ENCODE results near the gene CDC25B. TPM values are rescaled to one million over a fixed set of nuclear protein-coding genes. Genes with fewer than 3 reads are reported as not detected.

CDC25B gene
- total and polyA plus RNA-seq, 2 experiments from 2014 or later = 9.7 to 59.9 TPM

DNA sequence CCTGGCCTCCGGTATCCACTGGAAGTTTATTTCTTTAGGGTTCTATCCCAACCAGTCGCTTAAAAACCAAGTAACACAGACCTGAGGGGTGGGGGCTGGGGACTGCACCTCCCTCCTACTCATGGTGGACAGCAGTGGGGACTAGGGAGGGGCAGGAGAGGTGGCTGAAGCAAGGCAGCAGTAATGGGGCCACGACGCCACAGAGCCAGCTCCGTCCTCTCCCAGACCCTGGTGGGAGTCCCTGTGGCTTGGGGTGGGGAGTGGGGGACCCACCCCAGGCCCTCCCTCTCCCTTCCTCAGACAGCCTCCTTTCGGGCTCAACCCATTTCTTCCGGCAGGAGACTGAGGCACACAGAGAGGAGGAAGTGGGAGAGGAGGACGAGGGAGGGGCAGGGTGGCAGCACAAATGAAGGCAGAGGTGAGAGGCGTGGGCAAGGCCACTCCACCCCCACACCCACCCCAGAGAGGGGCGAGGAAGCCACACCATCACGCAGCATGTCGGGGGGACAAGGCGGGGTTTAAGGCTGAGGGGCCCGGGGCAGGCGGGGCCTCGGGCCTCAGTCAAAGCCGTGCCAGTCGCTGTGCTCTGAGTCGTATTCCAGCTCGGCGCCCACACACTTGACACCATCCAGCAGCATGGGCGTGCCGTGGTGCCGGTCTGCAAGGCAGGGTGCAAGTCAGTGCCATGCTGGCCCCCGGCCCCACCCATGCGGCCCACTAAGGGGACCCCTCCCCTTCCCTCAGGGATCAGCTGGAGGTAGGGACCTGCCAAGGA is 42.4 kb upstream of the CDC25B start:
- H3K4me3 ChIP-seq = no peak overlapping the region
- no peak for DNase-seq (ENCODE audit: low read depth in 1 of 2, low spot score in 1 of 2)
- H3K9me3 ChIP-seq (ENCODE audit: low read depth) = no peaks in the 10 kb centered on the region

DNA sequence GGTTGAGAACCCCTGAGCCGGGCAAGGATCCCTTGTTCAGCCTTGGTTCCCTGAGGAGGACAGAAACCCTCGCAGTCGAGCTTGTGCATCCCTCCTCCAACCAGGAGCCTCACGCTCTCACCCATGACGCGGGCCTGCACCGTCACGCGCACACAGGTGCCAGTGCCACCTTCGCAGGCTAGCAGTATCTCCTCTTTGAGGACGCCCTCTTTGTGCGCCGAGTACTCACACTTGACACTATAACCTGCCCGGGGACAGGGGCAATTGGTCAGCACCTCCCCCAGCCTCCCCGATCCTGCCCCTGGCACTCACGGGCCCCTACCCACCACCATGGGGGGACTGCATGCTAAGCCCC is 41.9 kb upstream of the CDC25B start:
- H3K27ac ChIP-seq = no peak overlapping the region
- TF ChIP-seq, protein P1, sequence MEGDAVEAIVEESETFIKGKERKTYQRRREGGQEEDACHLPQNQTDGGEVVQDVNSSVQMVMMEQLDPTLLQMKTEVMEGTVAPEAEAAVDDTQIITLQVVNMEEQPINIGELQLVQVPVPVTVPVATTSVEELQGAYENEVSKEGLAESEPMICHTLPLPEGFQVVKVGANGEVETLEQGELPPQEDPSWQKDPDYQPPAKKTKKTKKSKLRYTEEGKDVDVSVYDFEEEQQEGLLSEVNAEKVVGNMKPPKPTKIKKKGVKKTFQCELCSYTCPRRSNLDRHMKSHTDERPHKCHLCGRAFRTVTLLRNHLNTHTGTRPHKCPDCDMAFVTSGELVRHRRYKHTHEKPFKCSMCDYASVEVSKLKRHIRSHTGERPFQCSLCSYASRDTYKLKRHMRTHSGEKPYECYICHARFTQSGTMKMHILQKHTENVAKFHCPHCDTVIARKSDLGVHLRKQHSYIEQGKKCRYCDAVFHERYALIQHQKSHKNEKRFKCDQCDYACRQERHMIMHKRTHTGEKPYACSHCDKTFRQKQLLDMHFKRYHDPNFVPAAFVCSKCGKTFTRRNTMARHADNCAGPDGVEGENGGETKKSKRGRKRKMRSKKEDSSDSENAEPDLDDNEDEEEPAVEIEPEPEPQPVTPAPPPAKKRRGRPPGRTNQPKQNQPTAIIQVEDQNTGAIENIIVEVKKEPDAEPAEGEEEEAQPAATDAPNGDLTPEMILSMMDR (IDR thresholded peaks at IDR 0.05; ENCODE audit: low read depth, low read length) = no peak
- H3K4me3 ChIP-seq = no peak overlapping the region
- no peaks in the 10 kb centered on the region for H3K4me1 ChIP-seq (ENCODE audit: low read depth)
- H3K27me3 ChIP-seq = peaks cover 37% of the 10 kb centered on the region
- no peak for DNase-seq (ENCODE audit: low read depth in 1 of 2, low spot score in 1 of 2)
- H3K9me3 ChIP-seq (ENCODE audit: low read depth) = no peaks in the 10 kb centered on the region
- no peaks in the 10 kb centered on the region for H3K36me3 ChIP-seq

More for the DNA sequence above, 42.4 kb upstream of the CDC25B start:
- Histone ChIP-seq H3K36me3 (no peaks in the 10 kb centered on the region), H3K27ac (no peak overlapping the region), H3K27me3 (peaks cover 42% of the 10 kb centered on the region), H3K4me1 (ENCODE audit: low read depth) (no peaks in the 10 kb centered on the region)
- TF ChIP-seq, protein P1 (IDR thresholded peaks at IDR 0.05; ENCODE audit: low read depth, low read length) = no peak

DNA sequence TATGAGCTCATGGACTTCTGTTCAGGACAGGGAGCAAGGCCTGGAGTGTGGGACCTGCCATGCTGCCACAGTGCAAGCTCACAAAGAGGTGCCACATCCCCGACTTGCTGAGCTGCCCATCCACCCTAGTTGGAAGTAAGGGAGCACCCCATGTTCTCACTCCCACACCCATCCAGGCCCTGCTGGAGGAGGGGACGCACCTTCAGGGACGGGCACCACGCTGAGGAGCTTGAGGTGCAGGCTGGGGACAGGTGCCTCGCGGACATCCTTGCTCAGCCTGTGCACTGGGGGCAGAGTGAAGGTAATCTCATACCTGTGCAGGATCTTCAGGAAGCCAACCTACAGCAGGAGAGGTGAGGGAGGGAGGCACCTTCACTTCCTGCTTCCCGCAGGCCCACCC is 40.8 kb upstream of the CDC25B start:
- H3K4me3 ChIP-seq = no peak overlapping the region
- DNase-seq (ENCODE audit: low read depth in 1 of 2, low spot score in 1 of 2) = no peak
- H3K27me3 ChIP-seq = peaks cover 27% of the 10 kb centered on the region
- no peak overlapping the region for H3K27ac ChIP-seq
- no peaks in the 10 kb centered on the region for H3K4me1 ChIP-seq (ENCODE audit: low read depth)
- H3K36me3 ChIP-seq = no peaks in the 10 kb centered on the region
- TF ChIP-seq, protein P1 (IDR thresholded peaks at IDR 0.05; ENCODE audit: low read depth, low read length) = no peak
- no peaks in the 10 kb centered on the region for H3K9me3 ChIP-seq (ENCODE audit: low read depth)

DNA sequence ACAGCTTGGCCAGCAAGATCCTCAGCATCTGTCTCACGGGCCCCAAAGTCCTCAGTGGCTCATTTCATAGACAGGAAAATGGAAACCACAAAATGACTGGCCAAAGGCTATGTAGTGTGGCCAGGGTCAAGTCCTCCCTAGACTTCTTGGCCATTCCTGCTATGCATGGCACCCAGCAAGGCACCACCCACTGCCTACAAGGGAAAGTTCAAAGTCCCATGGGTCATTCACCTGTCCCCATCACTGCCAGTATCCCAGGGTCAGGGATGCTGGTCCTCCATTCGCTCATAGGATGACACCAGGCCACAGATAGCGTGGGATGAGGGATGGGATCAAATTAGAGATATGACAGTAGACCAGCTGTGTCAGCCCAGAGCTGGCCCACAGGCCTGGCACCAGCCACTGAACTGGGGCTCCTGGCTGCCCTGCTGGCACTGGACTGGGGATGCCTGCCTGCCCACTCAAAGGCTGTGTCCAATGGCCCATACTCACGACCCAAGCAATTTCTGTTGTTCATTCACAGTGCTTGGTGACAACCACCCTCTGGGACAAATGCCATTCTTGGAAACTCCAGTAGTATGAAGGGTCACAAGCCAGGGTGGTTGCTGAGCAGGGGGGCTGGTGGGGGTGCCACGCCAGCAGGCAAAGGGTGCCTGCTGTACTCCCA is 40.2 kb upstream of the CDC25B start:
- DNase-seq (ENCODE audit: low read depth in 1 of 2, low spot score in 1 of 2) = no peak
- no peaks in the 10 kb centered on the region for H3K36me3 ChIP-seq
- H3K27ac ChIP-seq = no peak overlapping the region
- H3K9me3 ChIP-seq (ENCODE audit: low read depth) = no peaks in the 10 kb centered on the region
- peaks cover 20% of the 10 kb centered on the region for H3K27me3 ChIP-seq
- TF ChIP-seq, protein P1 (IDR thresholded peaks at IDR 0.05; ENCODE audit: low read depth, low read length) = no peak
- no peaks in the 10 kb centered on the region for H3K4me1 ChIP-seq (ENCODE audit: low read depth)
- no peak overlapping the region for H3K4me3 ChIP-seq

DNA sequence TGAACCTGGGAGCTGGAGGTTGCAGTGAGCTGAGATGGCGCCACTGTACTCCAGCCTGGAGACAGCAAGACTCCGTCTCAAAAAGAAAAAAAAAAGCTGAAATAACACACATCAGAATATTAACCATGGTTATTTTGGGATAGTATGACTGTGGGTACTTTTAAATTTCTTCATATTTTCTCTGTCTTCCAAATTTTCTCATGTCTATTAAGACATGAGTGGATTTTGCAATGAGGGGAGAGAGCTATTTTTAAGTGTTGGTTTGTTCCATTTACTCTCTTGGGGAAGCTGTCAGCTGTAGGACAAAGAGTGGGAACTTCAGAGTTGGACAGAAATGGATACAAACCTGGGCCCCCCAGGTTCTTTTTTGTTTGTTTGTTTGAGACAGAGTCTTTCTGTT is 38.8 kb upstream of the CDC25B start:
- Histone ChIP-seq H3K9me3 (ENCODE audit: low read depth) (no peaks in the 10 kb centered on the region), H3K27ac (no peak overlapping the region), H3K36me3 (no peaks in the 10 kb centered on the region), H3K4me1 (ENCODE audit: low read depth) (no peaks in the 10 kb centered on the region), H3K27me3 (peaks cover 7% of the 10 kb centered on the region), H3K4me3 (no peak overlapping the region)
- TF ChIP-seq, protein P1 (IDR thresholded peaks at IDR 0.05; ENCODE audit: low read depth, low read length) = no peak
- no peak for DNase-seq (ENCODE audit: low read depth in 1 of 2, low spot score in 1 of 2)
